Jurkat, Clone E6-1 (cell line): ENCODE measurements around the gene LRP11.
"Not testable (repeated sequence)": the region's sequence is repeated elsewhere in the genome, so short reads cannot be mapped to it uniquely, and the experiment has no call there.

Experiments
- DNase-seq: peaks from one replicate; pipeline ENCODE4 v3.0.0-alpha.2; 2011; ENCODE audit warnings: low read depth, low spot score
- H3K4me3 ChIP-seq: 2 replicates; pipeline ENCODE4 v1.5.1; 2011; ENCODE audit warnings: mild to moderate bottlenecking, low read length, control low read depth, moderate library complexity

The LRP11 gene

GRCh38 chr6:149877659-149878058, 13.5 kb upstream of the LRP11 start:
- DNase-seq: no peak
- no peak overlapping the region for H3K4me3 ChIP-seq

DNA sequence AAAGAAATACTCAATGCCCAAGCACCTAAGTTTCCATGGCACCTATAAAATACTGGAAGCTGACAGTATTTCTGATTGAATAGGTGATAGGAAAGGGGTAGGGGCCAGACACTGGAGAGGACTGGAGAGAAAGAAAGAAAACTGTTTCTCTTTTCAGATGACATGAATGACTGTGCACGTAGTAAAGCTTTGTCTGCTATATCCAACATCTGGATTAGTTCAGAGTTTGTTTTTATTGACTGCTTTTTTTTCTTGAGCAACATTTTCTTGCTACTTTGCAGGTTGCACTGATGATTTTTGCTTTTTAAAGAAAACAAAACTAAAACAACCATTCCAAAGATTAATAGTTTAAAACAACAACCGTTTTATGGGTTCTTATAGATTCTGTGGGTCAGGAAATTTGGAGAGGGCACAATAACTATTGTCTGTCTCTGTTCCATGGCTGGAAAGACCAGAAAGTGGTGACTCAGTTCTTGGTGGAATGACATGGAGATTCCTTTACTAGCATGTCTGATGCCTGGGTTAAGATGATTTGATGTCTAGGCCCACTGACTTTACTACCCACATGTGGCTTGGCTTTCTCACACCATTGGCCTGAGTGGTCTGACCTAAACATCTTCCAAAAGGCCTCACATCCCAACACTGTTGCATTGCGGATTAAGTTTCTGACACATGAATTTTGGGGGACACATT, 12.2 kb upstream of the LRP11 start:
- H3K4me3 ChIP-seq: no peak overlapping the region
- DNase-seq: no peak

DNA sequence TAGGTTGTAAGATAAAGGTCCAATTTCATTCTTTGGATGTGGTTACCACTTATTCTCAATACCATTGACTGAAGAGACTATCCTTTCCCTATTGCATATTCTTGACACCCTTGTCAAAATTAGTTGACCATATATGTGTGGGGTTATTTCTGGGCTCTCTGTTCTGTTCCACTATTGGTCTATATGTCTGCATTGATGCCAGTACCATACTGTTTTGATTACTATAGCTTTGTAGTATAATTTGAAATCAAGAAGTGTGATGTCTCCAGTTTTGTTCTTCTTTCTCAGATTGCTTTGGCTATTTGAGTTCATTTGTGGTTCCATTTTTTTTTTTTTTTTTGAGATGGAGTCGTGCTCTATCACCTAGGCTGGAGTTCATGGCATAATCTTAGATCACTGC, 8.1 kb upstream of the LRP11 start:
- H3K4me3 ChIP-seq: no peak overlapping the region

GRCh38 chr6:149871182-149871581, 7.0 kb upstream of the LRP11 start:
- DNase-seq: no peak
- H3K4me3 ChIP-seq: no peak overlapping the region

More for the DNA sequence above, 8.1 kb upstream of the LRP11 start:
- DNase-seq: no peak

DNA sequence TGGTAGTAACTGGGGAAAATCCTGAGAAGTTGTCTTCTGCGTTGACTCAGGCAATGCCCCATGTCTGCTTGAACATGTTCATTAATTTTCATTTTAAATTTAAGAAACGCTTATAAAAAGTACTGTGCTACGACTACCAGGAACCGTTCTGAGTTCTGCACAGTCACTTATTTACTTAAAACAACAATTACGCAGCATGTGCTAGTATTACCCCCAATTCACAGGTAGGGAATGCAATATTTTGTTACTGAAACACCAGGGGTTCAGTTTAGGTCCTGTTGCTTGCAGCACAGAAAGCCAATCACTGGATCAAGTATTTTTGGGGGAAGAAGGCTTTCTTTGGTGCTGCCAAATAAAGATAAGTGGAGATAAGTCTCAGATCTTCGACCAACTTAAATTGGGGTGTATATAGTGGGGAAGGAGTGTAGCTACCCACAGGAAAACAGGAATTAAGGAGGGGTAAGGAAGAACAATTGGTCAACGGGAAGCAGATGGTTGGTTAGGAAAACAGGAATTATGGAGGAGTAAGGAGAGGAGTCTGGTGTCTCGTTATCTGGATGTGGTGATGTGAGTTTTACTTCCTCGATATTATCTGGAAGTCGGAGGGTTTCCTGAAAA, 5.2 kb upstream of the LRP11 start:
- no peak for DNase-seq
- no peak overlapping the region for H3K4me3 ChIP-seq

GRCh38 chr6:149867876-149868640, 3.9 kb upstream of the LRP11 start:
- no peak for DNase-seq
- no peak overlapping the region for H3K4me3 ChIP-seq

DNA sequence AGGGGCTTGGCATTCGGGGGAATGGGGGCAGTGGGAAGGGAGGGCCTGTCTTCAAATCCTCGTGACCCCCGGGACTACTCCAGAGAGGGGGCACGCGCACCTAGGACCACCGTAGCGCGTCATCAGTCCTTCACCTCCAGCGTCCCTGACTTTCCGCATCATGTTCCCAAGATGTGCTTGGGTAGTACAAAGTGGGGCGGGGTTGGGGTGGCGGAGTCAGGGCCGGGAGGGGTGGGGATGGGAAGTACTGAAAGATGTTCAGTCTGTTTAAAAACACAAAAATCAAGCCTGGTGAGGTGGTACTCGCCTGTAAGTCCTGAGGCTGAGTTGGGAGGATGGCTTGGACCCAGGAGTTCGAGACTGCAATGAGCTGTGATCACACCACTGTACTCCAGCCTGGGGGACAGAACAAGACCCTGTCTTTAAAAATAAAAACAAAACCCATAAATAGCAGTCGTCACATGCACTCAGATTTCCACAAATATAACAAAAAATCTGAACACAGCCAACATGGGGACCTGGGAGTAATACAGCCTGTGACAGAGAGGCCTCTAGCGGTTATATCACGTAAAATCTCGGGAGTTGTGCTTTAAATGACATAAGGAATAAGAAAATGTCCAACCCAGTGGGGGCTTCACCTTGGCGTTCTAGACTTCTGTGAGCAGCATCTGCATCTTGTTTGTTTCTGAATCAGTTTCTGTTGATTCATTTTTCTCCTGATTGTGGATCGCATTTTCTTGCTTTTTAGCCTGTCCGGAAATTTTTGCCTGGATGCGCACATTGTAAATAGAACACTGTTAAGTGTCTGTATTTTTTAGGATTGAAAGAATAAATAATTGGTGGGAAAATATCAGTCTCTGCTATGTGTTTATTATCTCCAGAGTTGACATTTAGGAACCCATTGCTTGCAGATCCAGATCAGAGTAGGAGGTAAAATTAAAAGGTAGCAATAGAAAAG, 698 bp upstream of the LRP11 start:
- peak overlapping the region; percentile 60 for H3K4me3 ChIP-seq
- DNase-seq: peak; percentile 73

DNA sequence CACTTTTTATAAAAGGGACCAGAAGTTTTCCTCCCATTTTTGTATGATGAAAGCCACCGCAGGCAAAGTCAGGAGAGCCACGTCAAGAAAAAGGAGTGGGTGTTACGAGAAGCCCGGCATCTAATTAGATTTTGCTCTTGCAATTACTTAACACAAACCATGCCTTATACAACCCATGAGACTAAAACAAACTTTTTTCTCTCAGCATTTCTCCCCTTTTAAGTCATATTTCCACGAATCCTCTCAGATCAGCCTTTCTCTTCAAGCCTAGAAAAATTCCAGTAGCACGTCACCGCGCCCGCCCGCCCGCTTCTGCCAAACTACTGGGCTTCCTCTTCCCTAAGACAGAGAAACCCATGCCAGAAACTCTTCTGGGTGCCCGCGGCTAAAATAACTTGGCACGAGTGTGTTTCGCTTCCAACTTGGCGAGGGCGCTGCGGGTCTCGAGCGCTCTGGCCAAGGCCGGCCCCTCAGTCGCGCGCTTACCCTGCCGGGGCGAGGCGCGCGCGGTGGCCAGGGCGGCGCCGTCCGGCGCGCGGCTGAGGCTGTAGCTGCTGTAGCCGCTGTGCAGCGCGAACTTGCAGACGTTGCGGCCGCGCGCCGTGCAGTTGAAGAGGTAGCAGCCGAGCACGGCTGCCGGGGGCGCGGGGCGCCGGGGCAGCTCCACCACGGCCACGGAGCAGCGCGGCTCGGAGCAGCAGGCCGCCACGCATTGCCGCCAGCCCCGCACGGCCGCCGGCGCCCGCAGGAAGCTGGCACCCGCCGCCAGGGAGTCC, 1.0 kb downstream of the LRP11 start:
- no peak for DNase-seq

GRCh38 chr6:149862424-149862738, 1.8 kb downstream of the LRP11 start:
- H3K4me3 ChIP-seq: not testable (repeated sequence)

More for the DNA sequence above, 1.0 kb downstream of the LRP11 start:
- peak overlapping the region; percentile 60 for H3K4me3 ChIP-seq

DNA sequence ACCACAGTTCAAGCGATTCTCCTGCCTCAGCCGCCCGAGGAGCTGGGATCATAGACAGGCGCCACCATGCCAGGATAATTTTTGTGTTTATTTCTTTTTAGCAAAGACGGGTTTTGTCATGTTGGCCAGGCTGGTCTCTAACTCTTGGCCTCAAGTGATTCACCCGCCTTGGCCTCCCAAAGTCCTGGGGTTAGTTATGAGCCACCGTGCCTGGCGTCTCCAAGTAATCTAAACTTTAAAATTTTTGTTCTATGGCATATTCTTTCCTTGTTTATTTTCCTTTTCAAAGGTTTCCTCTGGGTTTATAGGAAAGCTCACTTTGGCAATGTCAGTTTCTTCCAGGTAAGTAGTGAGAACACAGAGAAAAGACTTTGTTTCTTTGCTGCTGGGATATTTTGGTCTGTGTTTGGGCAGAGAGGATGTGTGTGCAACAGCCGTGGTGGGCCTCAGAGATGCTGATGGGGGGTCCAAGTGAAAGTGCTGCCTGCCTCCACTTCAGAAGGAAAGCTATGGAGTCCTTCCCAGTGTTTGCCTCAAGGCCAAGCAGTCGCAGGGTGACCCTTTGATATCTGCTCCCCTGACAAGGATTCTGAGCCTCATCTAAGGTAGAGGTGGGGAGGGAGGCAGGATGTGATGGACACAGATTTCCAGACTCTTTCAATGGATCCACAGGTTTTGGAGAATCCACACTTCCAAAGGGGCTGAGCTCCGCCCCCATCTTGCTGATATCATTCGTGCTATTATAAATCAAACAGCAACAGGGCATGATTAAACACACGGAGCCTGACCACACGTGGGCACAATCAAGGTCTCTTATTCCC, 2.3 kb downstream of the LRP11 start:
- no peak for DNase-seq
- H3K4me3 ChIP-seq: no peak overlapping the region

More at GRCh38 chr6:149862424-149862738, 1.8 kb downstream of the LRP11 start:
- DNase-seq: not testable (repeated sequence)

GRCh38 chr6:149860834-149861602, 3.1 kb downstream of the LRP11 start:
- no peak for DNase-seq
- H3K4me3 ChIP-seq: no peak overlapping the region

DNA sequence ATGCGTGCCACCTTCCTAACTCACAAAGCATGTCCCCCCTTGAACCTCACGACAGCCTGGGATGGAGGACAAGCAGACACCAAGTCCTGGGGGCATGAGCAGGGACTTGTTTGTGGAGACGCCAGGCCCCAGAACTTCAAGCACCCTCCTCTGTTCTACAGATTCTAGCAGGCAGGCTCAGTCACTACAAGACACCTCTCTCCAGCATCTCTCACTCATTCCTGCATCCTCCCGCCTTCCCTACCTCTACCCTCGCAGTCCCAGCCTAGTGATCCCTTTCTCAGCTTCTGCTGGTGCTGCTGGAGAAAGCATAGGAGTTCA, 3.7 kb downstream of the LRP11 start:
- no peak overlapping the region for H3K4me3 ChIP-seq
- DNase-seq: no peak

DNA sequence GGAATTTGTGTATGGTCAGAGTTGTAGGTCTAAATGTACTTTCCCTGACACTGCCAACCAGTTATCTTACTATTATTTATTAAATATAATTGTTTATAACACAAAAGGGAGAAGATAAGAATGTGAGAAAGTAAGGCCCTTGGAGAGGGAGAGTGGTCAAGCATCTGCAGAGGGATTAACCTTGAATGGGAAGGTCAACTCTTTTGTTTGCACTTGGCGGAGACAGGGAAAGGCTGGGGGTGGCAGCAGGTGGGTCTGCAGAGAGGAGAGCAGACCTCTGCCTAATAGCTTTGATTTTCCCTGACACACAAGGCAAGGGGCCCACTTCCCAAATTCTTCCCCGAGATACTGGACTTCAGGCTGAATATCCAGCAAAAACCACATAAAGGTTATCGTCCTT, 4.2 kb downstream of the LRP11 start:
- DNase-seq: no peak
- no peak overlapping the region for H3K4me3 ChIP-seq

DNA sequence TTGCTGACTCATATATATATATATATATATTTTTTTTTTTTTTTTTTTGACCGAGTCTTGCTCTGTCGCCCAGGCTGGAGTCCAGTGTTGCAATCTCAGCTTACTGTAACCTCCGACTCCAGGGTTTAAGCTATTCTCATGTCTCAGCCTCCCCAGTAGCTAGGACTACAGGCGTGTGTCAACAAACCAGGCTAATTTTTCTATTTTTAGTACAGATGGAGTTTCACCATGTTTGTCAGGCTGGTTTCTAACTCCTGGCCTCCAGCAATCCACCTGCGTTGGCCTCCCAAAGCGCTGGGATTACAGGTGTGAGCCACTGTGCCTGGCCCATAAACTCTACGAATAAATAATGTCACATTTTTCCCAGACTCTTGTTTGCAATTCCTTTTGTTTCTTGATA, 4.8 kb downstream of the LRP11 start:
- H3K4me3 ChIP-seq: no peak overlapping the region
- DNase-seq: no peak

- H3K4me3 ChIP-seq: no peak overlapping the region
- DNase-seq: no peak
Measured at GRCh38 chr6:149857541-149857940, 6.6 kb downstream of the LRP11 start.

DNA sequence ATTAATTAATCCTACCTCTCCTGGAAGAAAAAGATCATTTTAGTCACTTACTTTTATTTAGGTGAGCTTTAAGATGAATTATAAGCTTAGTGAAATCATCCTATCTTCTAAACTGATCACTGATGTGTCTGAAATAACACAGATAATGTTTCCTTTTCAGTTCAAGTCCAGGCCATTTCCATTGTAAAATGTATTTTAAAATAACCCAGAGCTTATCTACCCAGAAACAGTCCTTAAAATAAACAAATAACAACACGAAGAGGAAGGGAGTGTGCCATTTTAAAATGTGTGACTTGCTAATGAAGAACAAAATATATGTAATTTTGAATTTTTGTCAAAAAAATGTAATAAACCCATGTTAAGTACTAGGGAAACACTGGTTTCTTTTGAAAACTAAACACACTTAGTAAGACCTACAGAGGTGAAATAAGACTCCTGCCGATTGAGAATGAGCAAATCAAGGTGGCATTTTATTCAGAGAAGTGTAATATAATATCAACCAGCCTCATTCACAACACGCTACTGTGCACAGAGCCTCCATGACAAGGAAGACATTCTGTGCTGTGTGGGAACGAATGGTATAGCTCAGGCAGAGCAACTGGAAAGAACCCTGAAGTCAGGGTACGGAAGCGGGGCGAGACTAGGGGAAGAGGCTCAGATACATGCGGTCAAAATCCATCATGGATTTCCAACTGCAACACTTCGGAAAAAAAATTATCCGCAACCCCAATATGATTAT, 7.7 kb downstream of the LRP11 start:
- no peak for DNase-seq
- H3K4me3 ChIP-seq: no peak overlapping the region

DNA sequence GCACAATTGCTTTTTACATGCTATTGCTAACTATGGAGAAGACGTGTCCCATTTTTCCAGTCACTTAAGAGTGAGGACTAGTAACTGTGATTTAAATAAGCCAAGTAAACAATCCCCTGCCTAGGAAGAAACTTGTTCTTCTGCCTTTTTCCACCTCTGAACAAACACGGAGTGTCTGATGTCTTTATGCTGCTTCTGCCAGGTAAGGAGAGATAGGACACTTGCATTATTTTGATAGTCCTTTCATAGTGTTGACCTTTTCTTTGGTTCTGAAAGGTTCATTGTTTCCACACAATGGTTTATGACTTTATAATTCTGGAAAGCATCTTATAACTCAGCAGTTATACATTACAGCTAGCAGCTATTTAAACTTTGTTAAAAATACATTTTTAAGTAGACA, 8.4 kb downstream of the LRP11 start:
- no peak for DNase-seq
- H3K4me3 ChIP-seq: no peak overlapping the region
